ENCODE results near the gene PRTG.

- TF ChIP-seq CTCF (IDR thresholded peaks at IDR 0.05; ENCODE audit: extremely low read depth in 1 of 2, insufficient read depth in 1 of 2, low read depth in 1 of 2, low read length in 2 of 2), result no peak
- TF ChIP-seq, protein P1, sequence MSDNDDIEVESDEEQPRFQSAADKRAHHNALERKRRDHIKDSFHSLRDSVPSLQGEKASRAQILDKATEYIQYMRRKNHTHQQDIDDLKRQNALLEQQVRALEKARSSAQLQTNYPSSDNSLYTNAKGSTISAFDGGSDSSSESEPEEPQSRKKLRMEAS (IDR thresholded peaks at IDR 0.05; ENCODE audit: insufficient read depth, insufficient read length), result no peak
- TF ChIP-seq POLR2AphosphoS5 (IDR thresholded peaks at IDR 0.05; ENCODE audit: insufficient read depth, low read depth, low read length), result no peak
- no peak for TF ChIP-seq POLR2A (IDR thresholded peaks at IDR 0.05; ENCODE audit: low read depth, low read length)
- no peak for TF ChIP-seq EZH2 (IDR thresholded peaks at IDR 0.05; ENCODE audit: borderline replicate concordance, low read depth, low read length, severe bottlenecking)
These were observed 136.7 kb downstream of the PRTG start for GRCh38 chr15:55606214-55606613.

Measured in endothelial cell of umbilical vein (primary cell).